Subcutaneous abdominal adipose tissue (tissue), 5 donors: Measurements from ENCODE around the gene DKK1.

Source experiments
- H3K27ac ChIP-seq: one replicate; pipeline ENCODE4 v1.7.0; 2013; ENCODE audit warnings: low read depth, mild to moderate bottlenecking, inconsistent platforms, low read length, moderate library complexity
- H3K27me3 ChIP-seq, 5 donors: one replicate each; pipeline ENCODE4 v1.7.0; 2013; ENCODE audit warnings: low read length in 5 of 5, inconsistent platforms in 1 of 5; ENCODE audit not compliant: control insufficient read depth in 5 of 5, insufficient read depth in 4 of 5
- H3K36me3 ChIP-seq, 5 donors: one replicate each; pipeline ENCODE4 v1.7.0; 2013; ENCODE audit warnings: low read length in 5 of 5; ENCODE audit not compliant: control insufficient read depth in 5 of 5, insufficient read depth in 5 of 5
- H3K4me1 ChIP-seq, 5 donors: one replicate each; pipeline ENCODE4 v1.7.0; 2013; ENCODE audit warnings: low read length in 5 of 5, mild to moderate bottlenecking in 3 of 5, moderate library complexity in 1 of 5; ENCODE audit not compliant: control insufficient read depth in 5 of 5, insufficient read depth in 5 of 5
- H3K4me3 ChIP-seq, 5 donors: one replicate each; pipeline ENCODE4 v1.7.0; 2013; ENCODE audit warnings: low read length in 5 of 5, low read depth in 1 of 5
- H3K9ac ChIP-seq, 5 donors: one replicate each; pipeline ENCODE4 v1.7.0; 2013; ENCODE audit warnings: low read length in 5 of 5, mild to moderate bottlenecking in 4 of 5, moderate library complexity in 3 of 5
- H3K9me3 ChIP-seq, 5 donors: one replicate each; pipeline ENCODE4 v1.7.0; 2013; ENCODE audit warnings: low read length in 5 of 5; ENCODE audit not compliant: control insufficient read depth in 5 of 5
- donor health status: healthy.
- donor health status: healthy.
- donor health status: healthy.
- donor health status: healthy.
- donor health status: healthy.

DKK1 gene

GRCh38 chr10:52316001-52316400 lies 1.9 kb downstream of the DKK1 start:
- H3K27ac ChIP-seq: no peak overlapping the region
- no peak overlapping the region for H3K9ac ChIP-seq
- H3K4me1 ChIP-seq: peaks cover 0 to 20% (median 18%) of the 10 kb centered on the region in 5 donors
- H3K27me3 ChIP-seq: peaks cover 14 to 23% (median 18%) of the 10 kb centered on the region in 5 donors
- H3K36me3 ChIP-seq: no peaks in the 10 kb centered on the region
- H3K9me3 ChIP-seq: no peaks in the 10 kb centered on the region
- no peak overlapping the region for H3K4me3 ChIP-seq

- peaks cover 14 to 23% (median 18%) of the 10 kb centered on the region in 5 donors for H3K27me3 ChIP-seq
- no peaks in the 10 kb centered on the region for H3K9me3 ChIP-seq
- H3K4me1 ChIP-seq: peaks cover 0 to 20% (median 18%) of the 10 kb centered on the region in 5 donors
- H3K4me3 ChIP-seq: no peak overlapping the region
- no peak overlapping the region for H3K9ac ChIP-seq
- H3K36me3 ChIP-seq: no peaks in the 10 kb centered on the region
- no peak overlapping the region for H3K27ac ChIP-seq
Observed at GRCh38 chr10:52316500-52316899, 2.4 kb downstream of the DKK1 start.

- Histone ChIP-seq H3K9me3 (no peaks in the 10 kb centered on the region), H3K4me3 (no peak overlapping the region), H3K27me3 (peaks cover 11 to 19% (median 14%) of the 10 kb centered on the region in 5 donors), H3K9ac (no peak overlapping the region), H3K4me1 (peaks cover 0 to 17% (median 17%) of the 10 kb centered on the region in 5 donors), H3K27ac (no peak overlapping the region), H3K36me3 (no peaks in the 10 kb centered on the region)
Observed at GRCh38 chr10:52318136-52318701, 4.1 kb downstream of the DKK1 start.

- no peak overlapping the region for H3K9ac ChIP-seq
- H3K27me3 ChIP-seq: peaks cover 5 to 13% (median 10%) of the 10 kb centered on the region in 5 donors
- no peak overlapping the region for H3K27ac ChIP-seq
- peaks cover 0 to 10% (median 10%) of the 10 kb centered on the region in 5 donors for H3K4me1 ChIP-seq
- no peak overlapping the region for H3K4me3 ChIP-seq
- no peaks in the 10 kb centered on the region for H3K9me3 ChIP-seq
- H3K36me3 ChIP-seq: no peaks in the 10 kb centered on the region
Observed at GRCh38 chr10:52318822-52319464, 4.9 kb downstream of the DKK1 start.

- Histone ChIP-seq H3K36me3 (no peaks in the 10 kb centered on the region), H3K4me1 (no peaks in the 10 kb centered on the region), H3K27ac (no peak overlapping the region), H3K4me3 (no peak overlapping the region), H3K9ac (no peak overlapping the region), H3K9me3 (no peaks in the 10 kb centered on the region), H3K27me3 (peaks cover 0 to 6% (median 3%) of the 10 kb centered on the region in 5 donors)
Observed at GRCh38 chr10:52319926-52320325, 5.8 kb downstream of the DKK1 start.

GRCh38 chr10:52322323-52322722 lies 8.2 kb downstream of the DKK1 start:
- H3K9ac ChIP-seq: no peak overlapping the region
- no peak overlapping the region for H3K27ac ChIP-seq
- H3K4me3 ChIP-seq: no peak overlapping the region

GRCh38 chr10:52322936-52323335 lies 8.9 kb downstream of the DKK1 start:
- Histone ChIP-seq H3K4me1 (no peaks in the 10 kb centered on the region), H3K27me3 (no peaks in the 10 kb centered on the region), H3K27ac (no peak overlapping the region), H3K4me3 (no peak overlapping the region), H3K9ac (no peak overlapping the region), H3K36me3 (no peaks in the 10 kb centered on the region), H3K9me3 (no peaks in the 10 kb centered on the region)

More at GRCh38 chr10:52322323-52322722, 8.2 kb downstream of the DKK1 start:
- Histone ChIP-seq H3K9me3 (no peaks in the 10 kb centered on the region), H3K4me1 (no peaks in the 10 kb centered on the region), H3K27me3 (no peaks in the 10 kb centered on the region), H3K36me3 (no peaks in the 10 kb centered on the region)

- H3K27me3 ChIP-seq: no peaks in the 10 kb centered on the region
- H3K4me3 ChIP-seq: no peak overlapping the region
- no peaks in the 10 kb centered on the region for H3K36me3 ChIP-seq
- no peaks in the 10 kb centered on the region for H3K4me1 ChIP-seq
- H3K27ac ChIP-seq: no peak overlapping the region
- no peak overlapping the region for H3K9ac ChIP-seq
- no peaks in the 10 kb centered on the region for H3K9me3 ChIP-seq
Observed at GRCh38 chr10:52326382-52326781, 12.3 kb downstream of the DKK1 start.

GRCh38 chr10:52331638-52332364 lies 17.7 kb downstream of the DKK1 start:
- H3K27me3 ChIP-seq: no peaks in the 10 kb centered on the region
- H3K4me3 ChIP-seq: no peak overlapping the region
- H3K9ac ChIP-seq: no peak overlapping the region
- H3K4me1 ChIP-seq: no peaks in the 10 kb centered on the region
- no peak overlapping the region for H3K27ac ChIP-seq
- no peaks in the 10 kb centered on the region for H3K36me3 ChIP-seq
- no peaks in the 10 kb centered on the region for H3K9me3 ChIP-seq

- H3K9me3 ChIP-seq: no peaks in the 10 kb centered on the region
- H3K36me3 ChIP-seq: no peaks in the 10 kb centered on the region
- no peak overlapping the region for H3K4me3 ChIP-seq
- H3K4me1 ChIP-seq: no peaks in the 10 kb centered on the region
- no peak overlapping the region for H3K27ac ChIP-seq
- no peak overlapping the region for H3K9ac ChIP-seq
- H3K27me3 ChIP-seq: no peaks in the 10 kb centered on the region
Observed at GRCh38 chr10:52332815-52333214, 18.7 kb downstream of the DKK1 start.
